ENCODE data around the gene COX17.
"Not testable (repeated sequence)": the region's sequence is repeated elsewhere in the genome, so short reads cannot be mapped to it uniquely, and the experiment has no call there.

COX17 gene

GRCh38 chr3:119676771-119677640 lies at the start of gene COX17:
TSS of gene COX17 (minus strand) at chr3:119677406. CDS start at chr3:119677310, 96 bp downstream.
- DNase-seq (ENCODE audit: low read depth): peak; percentile 91

- DNase-seq (ENCODE audit: low read depth): no peak
These were observed 49.7 kb upstream of the COX17 start for GRCh38 chr3:119726909-119727308.

GRCh38 chr3:119723022-119723421 lies 45.8 kb upstream of the COX17 start:
- DNase-seq (ENCODE audit: low read depth): no peak

- DNase-seq (ENCODE audit: low read depth): no peak
These were observed 40.3 kb upstream of the COX17 start for GRCh38 chr3:119717520-119717919.

GRCh38 chr3:119716998-119717397 lies 39.8 kb upstream of the COX17 start:
- DNase-seq (ENCODE audit: low read depth): no peak

- DNase-seq (ENCODE audit: low read depth): no peak
These were observed 37.9 kb upstream of the COX17 start for GRCh38 chr3:119715105-119715504.

GRCh38 chr3:119703820-119704531 lies 26.8 kb upstream of the COX17 start:
- DNase-seq (ENCODE audit: low read depth): no peak

- peak; percentile 76 for DNase-seq (ENCODE audit: low read depth)
These were observed 25.6 kb upstream of the COX17 start, which contains the start of gene CFAP91 for GRCh38 chr3:119702530-119703527. TSS of gene CFAP91 (plus strand) at chr3:119703022. CDS start at chr3:119703099, 77 bp downstream.

- no peak for DNase-seq (ENCODE audit: low read depth)
These were observed 23.9 kb upstream of the COX17 start for GRCh38 chr3:119700920-119701734.

GRCh38 chr3:119700269-119700919 lies 23.2 kb upstream of the COX17 start:
- no peak for DNase-seq (ENCODE audit: low read depth)

- no peak for DNase-seq (ENCODE audit: low read depth)
These were observed 20.2 kb upstream of the COX17 start for GRCh38 chr3:119697394-119697793.

- DNase-seq (ENCODE audit: low read depth): no peak
These were observed 18.3 kb upstream of the COX17 start for GRCh38 chr3:119695480-119695879.

- DNase-seq (ENCODE audit: low read depth): no peak
These were observed 12.9 kb upstream of the COX17 start for GRCh38 chr3:119690043-119690656.

GRCh38 chr3:119683421-119683820 lies 6.2 kb upstream of the COX17 start:
- no peak for DNase-seq (ENCODE audit: low read depth)

- DNase-seq (ENCODE audit: low read depth): no peak
These were observed 4.1 kb upstream of the COX17 start for GRCh38 chr3:119681279-119681678.

- no peak for DNase-seq (ENCODE audit: low read depth)
These were observed 2.7 kb upstream of the COX17 start for GRCh38 chr3:119679874-119680273.

- DNase-seq (ENCODE audit: low read depth): not testable (repeated sequence)
These were observed 1.0 kb upstream of the COX17 start for GRCh38 chr3:119678209-119678608.

- no peak for DNase-seq (ENCODE audit: low read depth)
These were observed 382 bp upstream of the COX17 start for GRCh38 chr3:119677641-119677934.

GRCh38 chr3:119676020-119676419 lies 1.2 kb downstream of the COX17 start:
- DNase-seq (ENCODE audit: low read depth): no peak

GRCh38 chr3:119675188-119675874 lies 1.9 kb downstream of the COX17 start:
- no peak for DNase-seq (ENCODE audit: low read depth)
